PC-3 (cell line): Measurements from ENCODE around the gene PAPPA. TPM values are rescaled to one million over a fixed set of nuclear protein-coding genes. Genes with fewer than 3 reads are reported as not detected.

Experiments used
- ATAC-seq: fragments of 200-7000 bp; cut with Tn5 transposase; 2 replicates; pipeline ENCODE4 v1.9.1; 2020; ENCODE audit warnings: mild to moderate bottlenecking, moderate library complexity
- BruUV-seq: library from RNA; stranded (reverse); fragments of 400-500 nt; replicated peaks from 2 replicates; lab custom pipeline; 2021; lab: Mats Ljungman, UMichigan
- CTCF ChIA-PET: fragments of 300-600 bp; sonication (Branson Sonifier 250); formaldehyde crosslinking; loops from one replicate; lab custom pipeline; 2022; ENCODE audit warnings: antibody characterized with exemption; lab: Charles Lee
- POLR2A ChIA-PET: fragments of 300-600 bp; sonication (Branson Sonifier 250); formaldehyde crosslinking; loops from one replicate; lab custom pipeline; 2022; ENCODE audit warnings: antibody characterized with exemption; ENCODE audit not compliant: unreplicated experiment; lab: Charles Lee
- DNase-seq: peaks from one replicate; pipeline ENCODE4 v3.0.0-alpha.2; 2015
- H2AFZ ChIP-seq: fragments of 300-600 bp; sonication (generic); 2 replicates; pipeline ENCODE4 v1.6.0; 2016; ENCODE audit warnings: antibody characterized with exemption, low read length
- H3F3A ChIP-seq: fragments of 300-600 bp; sonication (generic); one replicate; pipeline ENCODE4 v1.6.0; 2017; ENCODE audit warnings: antibody characterized with exemption, low read length, control low read depth, mild to moderate bottlenecking; ENCODE audit not compliant: unreplicated experiment
- H3K27ac ChIP-seq: fragments of 300-600 bp; sonication (generic); 2 replicates; pipeline ENCODE4 v1.5.1; 2016; ENCODE audit warnings: mild to moderate bottlenecking, low read length
- H3K27me3 ChIP-seq: fragments of 300-600 bp; sonication (generic); 2 replicates; pipeline ENCODE4 v1.6.1; 2016; ENCODE audit warnings: low read length, mixed read lengths
- H3K36me3 ChIP-seq: fragments of 300-600 bp; sonication (generic); 2 replicates; pipeline ENCODE4 v1.6.1; 2016; ENCODE audit warnings: low read depth, mixed run types, low read length, mixed read lengths
- H3K4me1 ChIP-seq: fragments of 300-600 bp; sonication (generic); 2 replicates; pipeline ENCODE4 v1.5.1; 2016; ENCODE audit warnings: low read length; ENCODE audit not compliant: insufficient read depth
- H3K4me2 ChIP-seq: fragments of 300-600 bp; sonication (generic); 2 replicates; pipeline ENCODE4 v1.6.0; 2016; ENCODE audit warnings: low read length
- H3K4me3 ChIP-seq: fragments of 300-600 bp; sonication (generic); 2 replicates; pipeline ENCODE4 v1.5.1; 2016; ENCODE audit warnings: mild to moderate bottlenecking, low read length, mixed read lengths
- H3K79me2 ChIP-seq: fragments of 300-600 bp; sonication (generic); 2 replicates; pipeline ENCODE4 v1.6.1; 2017; ENCODE audit warnings: low read length, mixed read lengths
- H3K9ac ChIP-seq: fragments of 300-600 bp; sonication (generic); 2 replicates; pipeline ENCODE4 v1.6.0; 2016; ENCODE audit warnings: mild to moderate bottlenecking, low read length
- H3K9me2 ChIP-seq: fragments of 300-600 bp; sonication (generic); replicated peaks from 2 replicates; pipeline ENCODE4 v1.6.1; 2016; ENCODE audit warnings: mixed run types, low read length, mixed read lengths
- H3K9me3 ChIP-seq: fragments of 300-600 bp; sonication (generic); 2 replicates; pipeline ENCODE4 v1.6.1; 2016; ENCODE audit warnings: low read length, mixed read lengths
- H4K20me1 ChIP-seq: fragments of 300-600 bp; sonication (generic); 2 replicates; pipeline ENCODE4 v1.6.1; 2016; ENCODE audit warnings: low read length, mixed read lengths
- EZH2 ChIP-seq: fragments of 300-600 bp; sonication (generic); IDR thresholded peaks from one replicate; pipeline ENCODE4 v1.6.1; 2017; ENCODE audit warnings: antibody characterized with exemption, mild to moderate bottlenecking, low read length; ENCODE audit not compliant: unreplicated experiment
- EZH2phosphoT487 ChIP-seq: fragments of 300-600 bp; sonication (generic); IDR thresholded peaks from 2 replicates; pipeline ENCODE4 v1.6.1; 2018; ENCODE audit warnings: mild to moderate bottlenecking, antibody characterized with exemption, low read length, borderline replicate concordance
- intact Hi-C: fragments of 100-400 bp; cut with micrococcal nuclease; formaldehyde crosslinking; loops from 2 replicates; pipeline ENCODE4 v1.9.0; 2023
- total RNA-seq: library from RNA; depleted of rRNA; stranded (reverse); fragments of >200 nt; gene quantifications from 2 replicates; pipeline ENCODE4 v1.2.3, GENCODE V29; 2014
- TF ChIP-seq, protein P1 (sequence below): fragments of 300-600 bp; sonication (generic); conservative IDR thresholded peaks from 2 replicates; pipeline ENCODE4 v1.5.1; 2017; ENCODE audit warnings: antibody characterized with exemption, low read depth, mild to moderate bottlenecking, low read length

PAPPA gene
- total RNA-seq, 1 experiment from 2014 or later: not detected

DNA sequence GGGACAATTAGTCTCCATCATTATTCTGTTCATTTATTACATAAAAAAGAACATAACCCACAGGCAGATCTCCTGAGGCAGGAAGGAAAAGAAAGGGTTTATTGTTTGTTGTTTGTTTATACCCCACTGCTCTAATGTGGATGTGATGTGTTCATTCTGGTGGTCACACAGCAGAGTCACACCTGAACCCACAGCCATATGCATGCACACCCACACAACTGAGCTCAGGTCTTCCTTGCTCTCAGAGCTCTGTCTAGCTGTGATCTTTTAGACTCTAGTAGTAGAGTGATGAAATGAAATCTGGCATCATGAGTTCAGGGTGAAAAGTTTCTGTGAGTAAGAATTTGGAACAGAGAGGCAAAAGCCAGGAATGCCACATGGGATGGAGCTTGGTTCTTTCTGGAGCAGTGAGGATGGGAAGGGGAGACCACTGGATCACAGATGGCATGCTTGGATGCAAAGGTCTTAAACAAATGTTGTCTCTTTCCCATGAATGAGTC is 227.0 kb downstream of the PAPPA start:
- H2AFZ ChIP-seq: no peak overlapping the region
- H3K9ac ChIP-seq: no peak overlapping the region
- no peaks in the 10 kb centered on the region for H3K36me3 ChIP-seq
- TF ChIP-seq, protein P1, sequence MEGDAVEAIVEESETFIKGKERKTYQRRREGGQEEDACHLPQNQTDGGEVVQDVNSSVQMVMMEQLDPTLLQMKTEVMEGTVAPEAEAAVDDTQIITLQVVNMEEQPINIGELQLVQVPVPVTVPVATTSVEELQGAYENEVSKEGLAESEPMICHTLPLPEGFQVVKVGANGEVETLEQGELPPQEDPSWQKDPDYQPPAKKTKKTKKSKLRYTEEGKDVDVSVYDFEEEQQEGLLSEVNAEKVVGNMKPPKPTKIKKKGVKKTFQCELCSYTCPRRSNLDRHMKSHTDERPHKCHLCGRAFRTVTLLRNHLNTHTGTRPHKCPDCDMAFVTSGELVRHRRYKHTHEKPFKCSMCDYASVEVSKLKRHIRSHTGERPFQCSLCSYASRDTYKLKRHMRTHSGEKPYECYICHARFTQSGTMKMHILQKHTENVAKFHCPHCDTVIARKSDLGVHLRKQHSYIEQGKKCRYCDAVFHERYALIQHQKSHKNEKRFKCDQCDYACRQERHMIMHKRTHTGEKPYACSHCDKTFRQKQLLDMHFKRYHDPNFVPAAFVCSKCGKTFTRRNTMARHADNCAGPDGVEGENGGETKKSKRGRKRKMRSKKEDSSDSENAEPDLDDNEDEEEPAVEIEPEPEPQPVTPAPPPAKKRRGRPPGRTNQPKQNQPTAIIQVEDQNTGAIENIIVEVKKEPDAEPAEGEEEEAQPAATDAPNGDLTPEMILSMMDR: no peak
- TF ChIP-seq EZH2phosphoT487 (no peak), EZH2 (no peak)
- no peak for DNase-seq
- H3K4me1 ChIP-seq: peaks cover 14% of the 10 kb centered on the region
- no TSS peak for BruUV-seq
- no peaks in the 10 kb centered on the region for H3K27me3 ChIP-seq
- no peak overlapping the region for H3K27ac ChIP-seq
- H3K4me3 ChIP-seq: no peak overlapping the region
- no peak overlapping the region for H3K4me2 ChIP-seq
- no peaks in the 10 kb centered on the region for H3K9me2 ChIP-seq
- no peaks in the 10 kb centered on the region for H3K79me2 ChIP-seq
- H3K9me3 ChIP-seq: no peaks in the 10 kb centered on the region
- H4K20me1 ChIP-seq: no peaks in the 10 kb centered on the region
- ChIA-PET CTCF (no interaction called here), POLR2A (no interaction called here)
- intact Hi-C loops: no loop called here
- H3F3A ChIP-seq: no peaks in the 10 kb centered on the region
- ATAC-seq: no peak

DNA sequence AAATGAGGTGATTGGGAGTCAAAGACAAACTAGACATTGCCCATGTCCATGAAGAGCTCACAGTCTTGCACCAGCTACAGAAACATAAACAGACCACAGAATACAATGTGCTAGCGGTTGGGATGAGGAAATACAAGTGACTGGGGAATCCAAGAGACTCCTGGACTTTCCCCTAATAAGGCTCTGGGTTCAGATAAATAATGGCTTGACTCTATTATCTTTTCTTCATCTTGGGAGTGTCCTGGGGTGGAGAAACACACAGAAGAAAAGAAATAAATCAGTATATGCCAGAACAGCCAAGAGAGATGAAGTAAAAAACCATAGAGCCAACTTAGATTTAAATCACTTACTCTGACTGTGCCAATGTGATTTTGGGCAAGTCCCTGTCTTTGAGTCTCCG is 227.8 kb downstream of the PAPPA start:
- Histone ChIP-seq H3K36me3 (no peaks in the 10 kb centered on the region), H3K79me2 (no peaks in the 10 kb centered on the region), H3K4me3 (no peak overlapping the region), H3K27me3 (no peaks in the 10 kb centered on the region), H3F3A (no peaks in the 10 kb centered on the region), H3K27ac (no peak overlapping the region), H4K20me1 (no peaks in the 10 kb centered on the region), H2AFZ (no peak overlapping the region), H3K9me2 (no peaks in the 10 kb centered on the region), H3K4me1 (peaks cover 14% of the 10 kb centered on the region), H3K4me2 (no peak overlapping the region), H3K9me3 (no peaks in the 10 kb centered on the region), H3K9ac (no peak overlapping the region)
- POLR2A ChIA-PET: no interaction called here
- CTCF ChIA-PET: no interaction called here
- DNase-seq (no peak), ATAC-seq (no peak)
- no TSS peak for BruUV-seq
- intact Hi-C loops: no loop called here
- TF ChIP-seq, protein P1: no peak
- no peak for TF ChIP-seq EZH2

DNA sequence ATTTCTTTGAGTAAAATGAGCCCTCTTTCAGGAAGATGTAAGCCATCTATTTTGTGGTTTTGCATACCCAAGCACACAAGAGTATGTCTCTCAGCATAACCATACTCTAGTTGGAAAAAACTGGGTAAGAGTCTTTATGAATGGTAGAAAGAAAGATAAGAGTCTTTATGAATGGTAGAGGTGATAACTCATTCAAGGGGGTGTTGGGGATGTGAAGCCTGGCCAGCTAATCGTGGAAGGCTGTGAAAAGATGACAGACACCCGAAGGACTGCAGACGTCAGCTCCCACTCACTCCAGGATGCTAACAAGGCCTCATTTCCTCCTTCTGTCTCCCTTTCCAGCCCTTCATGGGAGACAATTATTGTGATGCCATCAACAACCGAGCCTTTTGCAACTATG is 228.5 kb downstream of the PAPPA start:
- no peaks in the 10 kb centered on the region for H3K27me3 ChIP-seq
- no peak overlapping the region for H3K9ac ChIP-seq
- H2AFZ ChIP-seq: no peak overlapping the region
- no peak for DNase-seq
- no peak overlapping the region for H3K4me2 ChIP-seq
- no peak for ATAC-seq
- peaks cover 9% of the 10 kb centered on the region for H3K4me1 ChIP-seq
- ChIA-PET POLR2A (no interaction called here), CTCF (no interaction called here)
- no peak overlapping the region for H3K4me3 ChIP-seq
- TF ChIP-seq, protein P1: no peak
- TF ChIP-seq EZH2phosphoT487 (no peak), EZH2 (no peak)
- H3K36me3 ChIP-seq: no peaks in the 10 kb centered on the region
- no peak overlapping the region for H3K27ac ChIP-seq
- H4K20me1 ChIP-seq: no peaks in the 10 kb centered on the region
- no peaks in the 10 kb centered on the region for H3K9me2 ChIP-seq
- H3K9me3 ChIP-seq: no peaks in the 10 kb centered on the region
- intact Hi-C loops: no loop called here
- H3F3A ChIP-seq: no peaks in the 10 kb centered on the region
- no peaks in the 10 kb centered on the region for H3K79me2 ChIP-seq
- no TSS peak for BruUV-seq
